HepG2 (cell line): Measurements from ENCODE around the gene CNOT1. TPM values are rescaled to one million over a fixed set of nuclear protein-coding genes. Genes with fewer than 3 reads are reported as not detected.
A peak's percentile ranks its signal among the peaks of the same experiment; 100 is the strongest.

Source experiments
- EED ChIP-seq: sonication (generic); formaldehyde crosslinking; IDR thresholded peaks from 2 replicates; pipeline ENCODE4 v1.5.0; 2020; ENCODE audit warnings: mild to moderate bottlenecking, missing genetic modification reagents
- MLLT10 ChIP-seq: sonication (generic); formaldehyde crosslinking; IDR thresholded peaks from 2 replicates; pipeline ENCODE4 v1.4.0; 2020; ENCODE audit warnings: missing genetic modification reagents
- NCOA5 ChIP-seq: sonication (generic); formaldehyde crosslinking; IDR thresholded peaks from 2 replicates; pipeline ENCODE4 v1.4.0; 2020; ENCODE audit warnings: missing genetic modification reagents
- PAWR ChIP-seq: sonication (generic); formaldehyde crosslinking; IDR thresholded peaks from 2 replicates; pipeline ENCODE4 v1.4.0; 2020; ENCODE audit warnings: missing genetic modification reagents, mild to moderate bottlenecking, borderline replicate concordance
- RXRB ChIP-seq: IDR thresholded peaks from 2 replicates; pipeline ENCODE4 v1.6.1; 2016; ENCODE audit warnings: borderline replicate concordance, missing genetic modification reagents, missing compliant biosample characterization
- SOX13 ChIP-seq, 3 experiments: fragments of 450-650 bp in 1 of 3; sonication (generic) in 1 of 3; formaldehyde crosslinking in 1 of 3; IDR thresholded peaks in 2 of 3; conservative IDR thresholded peaks in 1 of 3; 2 replicates each; pipeline versions ENCODE4 v1.5.0 to v1.6.1; 2016 to 2020; ENCODE audit warnings: antibody characterized with exemption in 1 of 3, mild to moderate bottlenecking in 1 of 3, missing compliant biosample characterization in 1 of 3, missing genetic modification reagents in 1 of 3, moderate library complexity in 1 of 3
- ZNF260 ChIP-seq: sonication (generic); formaldehyde crosslinking; IDR thresholded peaks from 2 replicates; pipeline ENCODE4 v1.4.0; 2020; ENCODE audit warnings: missing genetic modification reagents, low read depth, mild to moderate bottlenecking, borderline replicate concordance
- ZNF263 ChIP-seq: sonication (generic); formaldehyde crosslinking; IDR thresholded peaks from 2 replicates; pipeline ENCODE4 v1.4.0; 2020; ENCODE audit warnings: missing genetic modification reagents
- ZNF557 ChIP-seq: sonication (generic); formaldehyde crosslinking; IDR thresholded peaks from 2 replicates; pipeline ENCODE4 v1.4.0; 2020; ENCODE audit warnings: missing genetic modification reagents
- ZNF562 ChIP-seq: sonication (generic); formaldehyde crosslinking; IDR thresholded peaks from 2 replicates; pipeline ENCODE4 v1.8.0; 2022; ENCODE audit warnings: missing genetic modification reagents, borderline replicate concordance
- ZNF619 ChIP-seq: sonication (generic); formaldehyde crosslinking; IDR thresholded peaks from 2 replicates; pipeline ENCODE4 v1.4.0; 2020; ENCODE audit warnings: mild to moderate bottlenecking, missing genetic modification reagents
- ZNF674 ChIP-seq: sonication (generic); formaldehyde crosslinking; IDR thresholded peaks from 2 replicates; pipeline ENCODE4 v1.5.0; 2020; ENCODE audit warnings: low read depth, mild to moderate bottlenecking, missing genetic modification reagents
- ZSCAN9 ChIP-seq: IDR thresholded peaks from 2 replicates; pipeline ENCODE4 v1.6.1; 2016; ENCODE audit warnings: borderline replicate concordance
- polyA plus RNA-seq, 8 experiments: library from polyadenylated mRNA; depleted of rRNA in 3 of 8; stranded (reverse) in 7 of 8; unstranded in 1 of 8; fragments of >200 nt; fragmentation: Illumina TruSeq in 4 of 8; extraction: Trizol in 4 of 8; gene quantifications; 2 replicates each; pipeline versions ENCODE4 v1.2.1 to v1.2.3, GENCODE V29; 2011 to 2016; ENCODE audit warnings: low read depth in 4 of 8, missing spikeins in 1 of 8, mixed read lengths in 1 of 8; ENCODE audit not compliant: insufficient read depth in 1 of 8
- total RNA-seq, 5 experiments: library from RNA; depleted of rRNA; stranded (reverse); fragments of >200 nt; fragmentation: Illumina TruSeq; extraction: Trizol; gene quantifications; 2 replicates each; pipeline ENCODE4 v1.2.3, GENCODE V29; 2016; ENCODE audit warnings: low read depth in 1 of 5
- TF ChIP-seq, protein P1 (sequence below): IDR thresholded peaks from 2 replicates; pipeline ENCODE4 v1.4.0; 2020; ENCODE audit warnings: mild to moderate bottlenecking, missing genetic modification reagents
- TF ChIP-seq, protein P2 (sequence below): sonication (generic); formaldehyde crosslinking; IDR thresholded peaks from 2 replicates; pipeline ENCODE4 v1.8.0; 2022; ENCODE audit warnings: mild to moderate bottlenecking, missing genetic modification reagents
- TF ChIP-seq, protein P3 (sequence below): sonication (generic); formaldehyde crosslinking; IDR thresholded peaks from 2 replicates; pipeline ENCODE4 v1.4.0; 2020; ENCODE audit warnings: missing genetic modification reagents
- TF ChIP-seq, protein P4 (sequence below): IDR thresholded peaks from 2 replicates; pipeline ENCODE4 v1.6.1; 2016
- TF ChIP-seq, protein P5 (sequence below): sonication (generic); formaldehyde crosslinking; IDR thresholded peaks from 2 replicates; pipeline ENCODE4 v1.4.0; 2020; ENCODE audit warnings: missing genetic modification reagents

The CNOT1 gene
- total and polyA plus RNA-seq, 2 of the 13 experiments (the other 11 are each of a cell fraction or from before 2014, with no cell fraction given): 188 to 232 TPM

DNA sequence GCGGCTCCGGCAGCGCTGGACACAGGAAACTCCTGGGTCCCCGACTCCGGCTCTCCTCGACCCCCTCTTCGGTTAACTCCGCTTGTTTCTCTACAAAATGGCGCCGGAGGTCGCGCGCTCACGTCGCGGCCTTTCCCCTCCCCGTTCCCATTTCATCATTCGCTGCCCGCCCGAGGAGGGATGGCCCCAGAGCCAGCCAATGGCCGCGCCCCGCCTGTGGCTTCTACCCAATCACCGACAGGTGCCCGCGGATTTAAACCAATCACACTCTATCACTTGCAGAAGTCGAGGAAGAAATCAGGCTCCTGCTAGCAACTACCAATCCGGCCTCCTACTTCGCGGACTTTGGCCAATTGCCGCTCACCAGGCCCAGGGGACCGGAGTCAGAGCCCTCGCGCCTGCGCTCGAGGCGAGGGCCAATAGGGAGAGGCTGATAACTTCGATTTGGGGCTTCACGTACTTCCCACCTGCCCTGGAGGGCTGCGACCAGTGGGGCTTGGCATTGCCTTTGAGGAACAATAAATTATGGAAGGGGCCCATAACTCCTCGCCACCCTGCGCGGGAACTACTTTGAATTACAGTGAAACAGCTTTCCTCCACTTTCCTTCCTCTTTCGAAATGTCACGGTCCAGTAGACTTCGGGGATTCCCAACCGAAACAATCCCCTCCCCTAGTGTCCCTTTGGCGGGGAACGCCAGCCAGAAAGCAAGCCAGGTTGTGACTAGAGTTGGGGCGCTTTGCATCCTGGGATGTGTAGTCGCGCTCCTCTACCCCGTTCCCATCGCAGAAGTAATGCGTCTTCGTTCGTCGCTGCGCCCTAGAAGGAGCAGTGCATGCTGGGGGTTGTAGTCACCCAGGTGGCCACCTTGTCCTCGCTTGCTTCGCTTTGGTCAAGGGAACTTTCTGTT is at the start of gene CNOT1 (continued):
- TF ChIP-seq, protein P1, sequence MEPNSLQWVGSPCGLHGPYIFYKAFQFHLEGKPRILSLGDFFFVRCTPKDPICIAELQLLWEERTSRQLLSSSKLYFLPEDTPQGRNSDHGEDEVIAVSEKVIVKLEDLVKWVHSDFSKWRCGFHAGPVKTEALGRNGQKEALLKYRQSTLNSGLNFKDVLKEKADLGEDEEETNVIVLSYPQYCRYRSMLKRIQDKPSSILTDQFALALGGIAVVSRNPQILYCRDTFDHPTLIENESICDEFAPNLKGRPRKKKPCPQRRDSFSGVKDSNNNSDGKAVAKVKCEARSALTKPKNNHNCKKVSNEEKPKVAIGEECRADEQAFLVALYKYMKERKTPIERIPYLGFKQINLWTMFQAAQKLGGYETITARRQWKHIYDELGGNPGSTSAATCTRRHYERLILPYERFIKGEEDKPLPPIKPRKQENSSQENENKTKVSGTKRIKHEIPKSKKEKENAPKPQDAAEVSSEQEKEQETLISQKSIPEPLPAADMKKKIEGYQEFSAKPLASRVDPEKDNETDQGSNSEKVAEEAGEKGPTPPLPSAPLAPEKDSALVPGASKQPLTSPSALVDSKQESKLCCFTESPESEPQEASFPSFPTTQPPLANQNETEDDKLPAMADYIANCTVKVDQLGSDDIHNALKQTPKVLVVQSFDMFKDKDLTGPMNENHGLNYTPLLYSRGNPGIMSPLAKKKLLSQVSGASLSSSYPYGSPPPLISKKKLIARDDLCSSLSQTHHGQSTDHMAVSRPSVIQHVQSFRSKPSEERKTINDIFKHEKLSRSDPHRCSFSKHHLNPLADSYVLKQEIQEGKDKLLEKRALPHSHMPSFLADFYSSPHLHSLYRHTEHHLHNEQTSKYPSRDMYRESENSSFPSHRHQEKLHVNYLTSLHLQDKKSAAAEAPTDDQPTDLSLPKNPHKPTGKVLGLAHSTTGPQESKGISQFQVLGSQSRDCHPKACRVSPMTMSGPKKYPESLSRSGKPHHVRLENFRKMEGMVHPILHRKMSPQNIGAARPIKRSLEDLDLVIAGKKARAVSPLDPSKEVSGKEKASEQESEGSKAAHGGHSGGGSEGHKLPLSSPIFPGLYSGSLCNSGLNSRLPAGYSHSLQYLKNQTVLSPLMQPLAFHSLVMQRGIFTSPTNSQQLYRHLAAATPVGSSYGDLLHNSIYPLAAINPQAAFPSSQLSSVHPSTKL: peak; percentile 45; the same call in 1 of the 2 replicates
- TF ChIP-seq RXRB (CRISPR knock-in tag) (peak; percentile 55; the same call in 1 of the 2 replicates), ZSCAN9 (peak; percentile 40; the same call in 1 of the 2 replicates), ZNF557 (CRISPR knock-in tag) (no peak; the same call in 1 of the 2 replicates), MLLT10 (CRISPR knock-in tag) (no peak), PAWR (peak; percentile 72; the same call in 1 of the 2 replicates), ZNF619 (CRISPR knock-in tag) (no peak; the same call in 1 of the 2 replicates), SOX13 (IDR thresholded peaks at IDR 0.05) (no peak), SOX13 (CRISPR knock-in tag; conservative IDR thresholded peaks at IDR 0.05 in 1 of 2, IDR thresholded peaks at IDR 0.05 in 1 of 2) (peak in 1 of 2 experiments; percentile 40; a peak in 1 of 4 replicates), ZNF562 (0 out of 2 replicates have a peak, but pooled peaks have one; percentile 3), ZNF260 (CRISPR knock-in tag) (no peak), EED (CRISPR knock-in tag) (peak; percentile 88), ZNF263 (peak; percentile 1; the same call in 1 of the 2 replicates), ZNF674 (CRISPR knock-in tag) (peak; percentile 80; the same call in 1 of the 2 replicates), NCOA5 (no peak)
- TF ChIP-seq, protein P2, sequence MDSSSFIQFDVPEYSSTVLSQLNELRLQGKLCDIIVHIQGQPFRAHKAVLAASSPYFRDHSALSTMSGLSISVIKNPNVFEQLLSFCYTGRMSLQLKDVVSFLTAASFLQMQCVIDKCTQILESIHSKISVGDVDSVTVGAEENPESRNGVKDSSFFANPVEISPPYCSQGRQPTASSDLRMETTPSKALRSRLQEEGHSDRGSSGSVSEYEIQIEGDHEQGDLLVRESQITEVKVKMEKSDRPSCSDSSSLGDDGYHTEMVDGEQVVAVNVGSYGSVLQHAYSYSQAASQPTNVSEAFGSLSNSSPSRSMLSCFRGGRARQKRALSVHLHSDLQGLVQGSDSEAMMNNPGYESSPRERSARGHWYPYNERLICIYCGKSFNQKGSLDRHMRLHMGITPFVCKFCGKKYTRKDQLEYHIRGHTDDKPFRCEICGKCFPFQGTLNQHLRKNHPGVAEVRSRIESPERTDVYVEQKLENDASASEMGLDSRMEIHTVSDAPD (CRISPR knock-in tag): no peak
- TF ChIP-seq, protein P3, sequence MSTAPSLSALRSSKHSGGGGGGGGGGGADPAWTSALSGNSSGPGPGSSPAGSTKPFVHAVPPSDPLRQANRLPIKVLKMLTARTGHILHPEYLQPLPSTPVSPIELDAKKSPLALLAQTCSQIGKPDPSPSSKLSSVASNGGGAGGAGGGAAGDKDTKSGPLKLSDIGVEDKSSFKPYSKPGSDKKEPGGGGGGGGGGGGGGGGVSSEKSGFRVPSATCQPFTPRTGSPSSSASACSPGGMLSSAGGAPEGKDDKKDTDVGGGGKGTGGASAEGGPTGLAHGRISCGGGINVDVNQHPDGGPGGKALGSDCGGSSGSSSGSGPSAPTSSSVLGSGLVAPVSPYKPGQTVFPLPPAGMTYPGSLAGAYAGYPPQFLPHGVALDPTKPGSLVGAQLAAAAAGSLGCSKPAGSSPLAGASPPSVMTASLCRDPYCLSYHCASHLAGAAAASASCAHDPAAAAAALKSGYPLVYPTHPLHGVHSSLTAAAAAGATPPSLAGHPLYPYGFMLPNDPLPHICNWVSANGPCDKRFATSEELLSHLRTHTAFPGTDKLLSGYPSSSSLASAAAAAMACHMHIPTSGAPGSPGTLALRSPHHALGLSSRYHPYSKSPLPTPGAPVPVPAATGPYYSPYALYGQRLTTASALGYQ (CRISPR knock-in tag): peak; percentile 7; the same call in 1 of the 2 replicates
- TF ChIP-seq, protein P4, sequence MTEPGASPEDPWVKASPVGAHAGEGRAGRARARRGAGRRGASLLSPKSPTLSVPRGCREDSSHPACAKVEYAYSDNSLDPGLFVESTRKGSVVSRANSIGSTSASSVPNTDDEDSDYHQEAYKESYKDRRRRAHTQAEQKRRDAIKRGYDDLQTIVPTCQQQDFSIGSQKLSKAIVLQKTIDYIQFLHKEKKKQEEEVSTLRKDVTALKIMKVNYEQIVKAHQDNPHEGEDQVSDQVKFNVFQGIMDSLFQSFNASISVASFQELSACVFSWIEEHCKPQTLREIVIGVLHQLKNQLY (CRISPR knock-in tag): no peak; the same call in 1 of the 2 replicates
- TF ChIP-seq, protein P5, sequence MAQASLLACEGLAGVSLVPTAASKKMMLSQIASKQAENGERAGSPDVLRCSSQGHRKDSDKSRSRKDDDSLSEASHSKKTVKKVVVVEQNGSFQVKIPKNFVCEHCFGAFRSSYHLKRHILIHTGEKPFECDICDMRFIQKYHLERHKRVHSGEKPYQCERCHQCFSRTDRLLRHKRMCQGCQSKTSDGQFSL (CRISPR knock-in tag): no peak
